ENCODE measurements around the gene WNT3A. TPM values are rescaled to one million over a fixed set of nuclear protein-coding genes. Genes with fewer than 3 reads are reported as not detected.
A peak's percentile ranks its signal among the peaks of the same experiment; 100 is the strongest.
"Not testable (repeated sequence)": the region's sequence is repeated elsewhere in the genome, so short reads cannot be mapped to it uniquely, and the experiment has no call there.

Gene WNT3A, protein sequence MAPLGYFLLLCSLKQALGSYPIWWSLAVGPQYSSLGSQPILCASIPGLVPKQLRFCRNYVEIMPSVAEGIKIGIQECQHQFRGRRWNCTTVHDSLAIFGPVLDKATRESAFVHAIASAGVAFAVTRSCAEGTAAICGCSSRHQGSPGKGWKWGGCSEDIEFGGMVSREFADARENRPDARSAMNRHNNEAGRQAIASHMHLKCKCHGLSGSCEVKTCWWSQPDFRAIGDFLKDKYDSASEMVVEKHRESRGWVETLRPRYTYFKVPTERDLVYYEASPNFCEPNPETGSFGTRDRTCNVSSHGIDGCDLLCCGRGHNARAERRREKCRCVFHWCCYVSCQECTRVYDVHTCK
- total RNA-seq = not detected

DNA sequence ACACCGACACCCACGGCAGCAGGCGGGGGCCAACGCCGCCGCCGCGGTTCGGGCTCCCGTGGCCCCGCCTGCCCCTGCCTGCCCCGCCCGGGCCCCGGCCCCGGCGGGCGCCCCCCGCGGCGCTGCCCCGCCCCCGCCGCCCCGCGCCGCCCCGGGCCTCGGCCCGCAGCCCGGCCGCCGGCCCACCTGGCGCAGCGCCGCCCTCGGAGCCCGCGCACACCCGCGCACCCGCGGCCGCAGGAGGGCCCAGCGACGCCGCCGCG is at the start of gene WNT3A:
TSS of gene WNT3A (plus strand) at position 213 of the 263 bp plus-strand sequence. CDS start 131 bp downstream, outside the sequence.
- no peaks in the 10 kb centered on the region for H3K36me3 ChIP-seq
- no peak within 1 kb of the TSS for H3K27ac ChIP-seq
- H3K4me1 ChIP-seq = peaks cover 0 to 5% of the 10 kb centered on the region in 2 donors
- peak within 1 kb of the TSS in 1 of 2 donors; percentile 26 for H3K4me3 ChIP-seq
- TF ChIP-seq, protein P1, sequence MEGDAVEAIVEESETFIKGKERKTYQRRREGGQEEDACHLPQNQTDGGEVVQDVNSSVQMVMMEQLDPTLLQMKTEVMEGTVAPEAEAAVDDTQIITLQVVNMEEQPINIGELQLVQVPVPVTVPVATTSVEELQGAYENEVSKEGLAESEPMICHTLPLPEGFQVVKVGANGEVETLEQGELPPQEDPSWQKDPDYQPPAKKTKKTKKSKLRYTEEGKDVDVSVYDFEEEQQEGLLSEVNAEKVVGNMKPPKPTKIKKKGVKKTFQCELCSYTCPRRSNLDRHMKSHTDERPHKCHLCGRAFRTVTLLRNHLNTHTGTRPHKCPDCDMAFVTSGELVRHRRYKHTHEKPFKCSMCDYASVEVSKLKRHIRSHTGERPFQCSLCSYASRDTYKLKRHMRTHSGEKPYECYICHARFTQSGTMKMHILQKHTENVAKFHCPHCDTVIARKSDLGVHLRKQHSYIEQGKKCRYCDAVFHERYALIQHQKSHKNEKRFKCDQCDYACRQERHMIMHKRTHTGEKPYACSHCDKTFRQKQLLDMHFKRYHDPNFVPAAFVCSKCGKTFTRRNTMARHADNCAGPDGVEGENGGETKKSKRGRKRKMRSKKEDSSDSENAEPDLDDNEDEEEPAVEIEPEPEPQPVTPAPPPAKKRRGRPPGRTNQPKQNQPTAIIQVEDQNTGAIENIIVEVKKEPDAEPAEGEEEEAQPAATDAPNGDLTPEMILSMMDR (IDR thresholded peaks at IDR 0.05) = no peak
- DNase-seq (ENCODE audit: low spot score) = no peak
- no peaks in the 10 kb centered on the region for H3K9me3 ChIP-seq
- peaks cover 0 to 26% of the 10 kb centered on the region in 2 donors for H3K27me3 ChIP-seq

DNA sequence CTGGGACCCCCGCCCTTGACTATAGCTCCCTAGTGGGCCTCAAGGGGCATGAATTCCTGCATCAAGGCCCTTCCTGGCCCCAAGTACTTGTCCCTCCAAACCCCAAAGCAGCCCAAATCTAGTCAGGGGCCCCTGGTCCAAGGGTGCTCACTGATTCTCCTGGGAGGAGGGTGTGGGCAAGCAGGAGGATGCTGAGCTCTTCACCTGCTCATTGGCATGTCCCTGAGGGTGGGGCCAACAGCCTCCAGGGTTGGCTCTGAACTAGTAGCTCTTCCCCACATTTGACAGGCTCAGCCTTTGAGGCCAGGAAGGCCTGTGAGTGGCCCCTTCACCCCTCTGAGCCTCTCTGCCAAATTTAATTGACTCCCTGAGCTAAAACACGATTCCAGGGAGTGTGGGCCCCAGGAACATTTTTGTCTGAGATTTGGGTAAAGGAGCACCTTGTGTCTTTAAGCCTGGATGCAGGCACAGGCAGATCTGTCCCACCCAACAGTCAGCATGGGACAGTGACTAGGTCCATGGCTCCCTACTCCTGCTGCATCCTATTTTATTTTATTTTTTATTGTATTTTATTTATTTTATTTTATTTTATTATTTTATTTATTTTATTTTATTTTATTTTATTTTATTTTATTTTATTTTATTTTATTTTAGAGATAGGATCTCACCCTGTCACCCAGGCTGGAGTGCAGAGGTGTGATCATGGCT is 48.0 kb upstream of the WNT3A start:
- Histone ChIP-seq H3K9me3 (peaks cover 0 to 9% of the 10 kb centered on the region in 2 donors), H3K36me3 (no peaks in the 10 kb centered on the region), H3K4me3 (no peak overlapping the region), H3K27me3 (no peaks in the 10 kb centered on the region), H3K27ac (no peak overlapping the region), H3K4me1 (no peaks in the 10 kb centered on the region)
- peak; percentile 53 for DNase-seq (ENCODE audit: low spot score)
- TF ChIP-seq, protein P1 (IDR thresholded peaks at IDR 0.05) = no peak

DNA sequence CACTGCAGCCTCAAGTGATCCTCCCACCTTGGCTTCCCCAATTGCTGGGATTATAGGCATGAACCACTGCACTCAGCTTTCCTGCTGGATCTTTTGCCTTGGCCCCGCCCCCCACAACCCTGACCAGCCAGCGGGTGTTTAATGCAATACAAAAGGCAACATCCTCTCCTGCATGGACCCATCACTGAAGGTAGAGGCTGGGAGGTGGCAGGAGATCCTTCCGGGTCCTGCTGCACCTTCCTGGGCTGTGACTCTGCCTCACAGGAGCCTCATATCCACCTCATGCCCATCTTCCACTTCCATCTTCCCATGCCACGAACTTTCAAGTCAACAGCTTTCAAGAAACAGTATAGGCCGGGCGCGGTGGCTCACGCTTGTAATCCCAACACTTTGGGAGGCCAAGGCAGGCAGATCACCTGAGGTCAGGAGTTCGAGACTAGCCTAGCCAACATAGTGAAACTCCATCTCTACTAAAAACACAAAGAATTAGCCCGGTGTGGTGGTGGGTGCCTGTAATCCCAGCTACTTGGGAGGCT is 47.4 kb upstream of the WNT3A start:
- peak; percentile 21 for DNase-seq (ENCODE audit: low spot score)
- no peaks in the 10 kb centered on the region for H3K27me3 ChIP-seq
- no peak overlapping the region for H3K4me3 ChIP-seq
- TF ChIP-seq, protein P1 (IDR thresholded peaks at IDR 0.05) = no peak
- H3K4me1 ChIP-seq = no peaks in the 10 kb centered on the region
- H3K27ac ChIP-seq = no peak overlapping the region
- peaks cover 0 to 8% of the 10 kb centered on the region in 2 donors for H3K9me3 ChIP-seq
- H3K36me3 ChIP-seq = no peaks in the 10 kb centered on the region

DNA sequence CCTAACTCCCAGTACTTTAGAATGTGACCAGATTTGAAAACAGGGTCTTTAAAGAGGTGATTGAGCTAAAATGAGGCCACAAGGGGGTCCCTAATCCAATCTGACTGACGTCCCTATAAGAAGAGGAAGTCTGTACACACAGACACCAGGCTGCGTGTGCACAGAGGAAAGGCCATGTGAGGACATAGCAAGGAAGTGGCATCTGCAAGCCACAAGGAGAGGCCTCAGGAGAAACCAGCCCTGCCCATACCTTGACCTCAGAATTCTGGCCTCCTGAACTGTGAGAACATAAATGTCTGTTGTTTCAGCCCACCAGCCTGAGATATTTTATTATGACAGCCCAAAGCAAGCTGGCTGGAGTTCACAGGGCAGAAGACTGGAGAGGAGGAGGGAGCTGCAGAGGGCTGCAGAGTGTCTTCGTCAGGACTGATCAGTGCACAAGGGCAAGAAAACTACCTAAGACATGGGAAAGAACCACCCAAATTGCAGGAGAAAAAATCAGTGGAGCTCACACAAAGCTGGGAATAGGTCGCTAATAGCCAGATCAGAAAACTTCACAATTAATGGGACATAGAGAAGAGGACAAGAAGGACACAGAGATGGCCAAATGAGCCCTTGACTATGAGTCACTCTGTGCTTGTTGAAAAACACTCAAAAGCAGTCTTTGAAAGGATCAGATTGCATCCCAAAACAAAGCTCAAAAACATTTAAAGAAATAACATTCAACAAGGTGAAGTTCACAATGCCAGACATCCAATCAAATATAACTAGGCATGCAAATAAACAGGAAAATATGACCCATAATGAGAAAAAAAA is 44.9 kb upstream of the WNT3A start:
- no peak overlapping the region for H3K27ac ChIP-seq
- no peaks in the 10 kb centered on the region for H3K27me3 ChIP-seq
- peaks cover 0 to 4% of the 10 kb centered on the region in 2 donors for H3K9me3 ChIP-seq
- no peak for DNase-seq (ENCODE audit: low spot score)
- TF ChIP-seq, protein P1 (IDR thresholded peaks at IDR 0.05) = no peak
- H3K4me3 ChIP-seq = no peak overlapping the region
- H3K4me1 ChIP-seq = no peaks in the 10 kb centered on the region
- H3K36me3 ChIP-seq = no peaks in the 10 kb centered on the region

DNA sequence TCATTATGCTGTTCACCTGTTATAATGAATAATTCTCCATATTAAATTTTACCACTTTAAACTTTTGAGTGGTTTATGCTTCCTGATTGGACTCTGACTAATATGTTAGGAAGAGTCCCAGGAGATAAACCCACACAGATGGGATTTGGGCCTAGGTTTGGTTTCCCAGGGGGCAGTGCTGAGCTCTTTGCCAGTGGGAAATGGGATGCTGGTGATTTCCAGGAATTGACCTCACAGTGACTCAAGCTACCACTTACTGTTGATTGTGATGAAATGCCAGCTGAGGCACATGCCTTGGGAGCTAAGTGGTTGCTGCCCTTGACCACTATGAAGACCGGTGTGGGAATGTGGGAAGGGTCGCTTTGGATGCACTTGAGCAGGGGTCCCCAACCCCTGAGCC is 40.1 kb upstream of the WNT3A start:
- not testable (repeated sequence) for DNase-seq (ENCODE audit: low spot score); H3K27ac ChIP-seq; H3K9me3 ChIP-seq; H3K4me1 ChIP-seq; H3K4me3 ChIP-seq; H3K36me3 ChIP-seq; H3K27me3 ChIP-seq

DNA sequence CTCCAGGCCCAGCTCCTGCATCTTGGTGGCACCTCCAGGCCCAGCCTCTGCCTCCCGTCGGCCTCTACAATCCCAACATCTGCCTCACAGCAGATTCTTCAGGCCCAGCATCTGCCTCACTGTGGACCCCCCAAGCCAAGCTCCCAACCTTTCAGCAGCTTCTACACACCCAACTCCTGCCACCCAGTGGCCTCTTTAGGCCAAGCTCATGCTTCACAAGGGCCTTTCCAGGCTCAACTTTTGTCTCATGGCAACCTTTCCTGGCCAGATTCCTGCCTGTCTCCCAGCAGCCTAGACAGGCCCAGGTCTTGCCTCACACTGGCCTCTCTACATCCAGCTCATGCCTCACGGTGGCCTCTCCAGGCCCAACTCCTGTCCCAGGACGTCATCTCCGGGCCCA is 39.0 kb upstream of the WNT3A start:
- DNase-seq (ENCODE audit: low spot score); H3K27me3 ChIP-seq; H3K27ac ChIP-seq; H3K9me3 ChIP-seq; H3K4me1 ChIP-seq; H3K36me3 ChIP-seq; H3K4me3 ChIP-seq: not testable (repeated sequence)

DNA sequence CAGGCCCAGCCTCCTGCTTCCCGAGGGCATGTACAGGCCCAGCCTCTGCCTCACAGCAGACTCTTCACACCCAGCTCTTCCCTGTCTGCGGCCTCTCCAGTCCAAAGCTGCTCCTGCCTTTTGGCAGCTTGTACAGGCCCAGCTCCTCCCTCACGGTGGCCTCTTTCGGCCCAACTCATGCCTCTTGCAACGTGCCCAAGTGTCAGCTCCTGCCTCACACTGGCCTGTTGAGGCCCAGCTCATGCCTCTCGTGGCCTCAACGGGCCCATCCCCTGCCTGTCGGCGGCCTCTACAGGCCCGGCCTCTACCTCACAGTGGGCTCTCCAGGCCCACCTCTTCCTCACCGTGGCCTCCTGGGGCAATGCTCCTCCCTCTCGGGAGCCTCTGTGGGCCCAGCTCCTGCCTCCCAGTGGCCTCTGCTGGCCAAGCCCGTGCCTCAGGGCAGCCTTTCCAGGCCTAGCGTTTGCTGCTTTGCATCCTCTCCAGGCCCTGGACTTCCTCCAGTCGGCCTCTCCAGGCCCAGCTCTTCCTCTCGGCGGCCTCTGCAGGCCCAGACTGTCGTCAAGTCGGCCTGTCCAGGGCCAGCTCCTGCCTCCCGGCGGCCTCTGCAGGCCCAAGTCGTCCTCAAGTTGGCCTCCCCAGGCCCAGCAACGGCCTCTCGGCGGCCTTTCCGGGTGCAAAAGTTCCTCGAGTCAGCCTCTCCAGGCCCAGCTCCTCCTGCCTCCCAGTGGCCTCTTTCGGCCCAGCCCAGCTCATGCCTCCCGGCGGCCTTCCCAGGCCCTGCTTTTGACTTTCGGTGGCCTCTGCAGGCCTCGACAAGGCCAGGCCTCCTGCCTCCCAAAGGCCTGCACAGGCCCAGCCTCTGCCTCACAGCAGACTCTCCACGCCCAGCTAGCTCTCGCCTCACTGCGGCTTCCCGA is 36.5 kb upstream of the WNT3A start:
- not testable (repeated sequence) for H3K4me3 ChIP-seq; H3K27ac ChIP-seq; DNase-seq (ENCODE audit: low spot score); H3K36me3 ChIP-seq; H3K4me1 ChIP-seq; H3K9me3 ChIP-seq; H3K27me3 ChIP-seq

DNA sequence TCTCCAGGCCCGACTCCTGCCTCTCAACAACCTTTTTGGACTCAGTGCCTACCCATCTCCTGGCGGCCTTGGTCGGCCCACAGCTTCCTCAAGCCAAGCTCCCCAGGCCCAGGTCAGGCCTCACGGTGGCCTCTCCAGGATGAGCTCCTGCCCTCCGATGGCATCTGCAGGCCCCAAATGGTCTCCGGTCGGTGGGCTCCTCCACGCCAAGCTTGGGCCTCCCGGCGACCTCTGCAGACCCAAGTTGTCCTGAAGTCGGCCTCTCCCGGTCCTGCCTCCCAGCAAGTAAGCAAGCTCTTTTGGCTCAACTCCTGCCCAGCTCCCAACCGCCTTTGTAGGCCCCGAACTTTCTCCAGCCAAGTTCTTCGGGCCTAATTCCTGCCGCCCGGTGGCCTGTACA is 35.6 kb upstream of the WNT3A start:
- not testable (repeated sequence) for H3K27ac ChIP-seq; H3K36me3 ChIP-seq; DNase-seq (ENCODE audit: low spot score); H3K27me3 ChIP-seq; H3K4me3 ChIP-seq; H3K4me1 ChIP-seq; H3K9me3 ChIP-seq

DNA sequence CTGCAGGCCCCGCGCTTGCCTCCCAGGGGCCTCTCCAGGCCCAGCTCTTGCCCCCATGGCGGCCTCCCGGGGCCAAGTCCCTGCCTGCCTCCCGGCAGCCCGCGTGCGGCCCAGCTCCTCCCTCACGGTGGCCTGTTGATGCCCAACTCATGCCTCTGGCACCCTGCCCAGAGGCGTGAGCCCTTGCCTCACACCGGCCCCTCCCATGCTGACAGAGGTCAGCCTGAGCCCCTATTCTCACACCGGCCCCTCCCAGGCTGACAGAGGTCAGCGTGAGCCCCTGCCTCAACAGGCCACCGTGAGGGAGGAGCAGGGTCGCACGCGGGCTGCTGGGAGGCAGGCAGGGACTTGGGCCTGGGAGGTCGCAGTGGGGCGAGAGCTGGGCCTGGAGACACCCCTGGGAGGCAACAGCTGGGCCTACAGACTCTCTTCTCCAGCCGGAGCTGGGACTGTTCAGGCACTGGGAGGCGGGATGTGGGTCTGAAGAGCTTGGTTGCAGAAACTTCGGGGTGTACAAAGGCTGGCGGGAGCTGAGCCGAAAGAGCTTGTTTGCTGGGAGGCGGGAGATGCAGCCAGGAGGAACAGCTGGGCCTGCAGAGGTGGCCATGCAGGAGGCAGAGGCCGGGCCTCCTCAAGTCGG is 35.0 kb upstream of the WNT3A start:
- H3K36me3 ChIP-seq; H3K27ac ChIP-seq; DNase-seq (ENCODE audit: low spot score); H3K4me3 ChIP-seq; H3K27me3 ChIP-seq; H3K9me3 ChIP-seq; H3K4me1 ChIP-seq: not testable (repeated sequence)

Data from right atrium auricular region (tissue), 2 donors.